ENCODE data around the gene ELAVL3. TPM values are rescaled to one million over a fixed set of nuclear protein-coding genes. Genes with fewer than 3 reads are reported as not detected.

ELAVL3 gene
- polyA plus RNA-seq, 1 of the 3 experiments (the other 2 are of a cell fraction) = 0.48 TPM

DNA sequence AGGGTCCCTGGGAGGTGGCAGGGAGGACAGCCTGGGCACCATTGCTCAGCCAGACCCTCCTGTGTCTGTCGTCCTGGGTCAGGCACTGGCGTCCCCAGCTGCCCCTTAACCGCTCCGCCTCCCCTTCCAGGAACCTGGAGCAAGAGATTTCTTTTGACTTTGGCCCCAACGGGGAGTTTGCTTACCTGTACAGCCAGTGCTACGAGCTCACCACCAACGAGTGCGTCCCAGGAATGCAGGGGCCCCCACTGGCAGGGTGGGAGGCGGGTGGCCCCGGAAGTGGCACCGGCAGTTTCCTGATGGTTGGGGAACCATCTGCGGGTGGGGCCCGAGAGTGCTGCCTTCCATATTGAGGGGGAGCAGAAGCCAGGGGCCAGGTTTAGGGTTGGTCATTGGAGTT lies 32.4 kb downstream of the ELAVL3 start:
- no peaks in the 10 kb centered on the region for H3K27me3 ChIP-seq (ENCODE audit: insufficient read depth)
- ChIA-PET POLR2A (interaction anchor here (0.6 to 1.7 kb wide), 3 partner anchors 22 to 73 kb away, joined by 3 to 7 read pairs (median 4); no protein-coding TSS in a partner anchor), CTCF (interaction anchor here (0.6 to 4.2 kb wide), 9 partner anchors 9 to 154 kb away, joined by 3 to 36 read pairs (median 6); partner anchors contain the start of gene EPOR)
- DNase-seq = peak; percentile 26
- no peaks in the 10 kb centered on the region for H3K4me1 ChIP-seq (ENCODE audit: control insufficient read depth in 1 of 2, insufficient read depth in 2 of 2, low read depth in 1 of 2, low read length in 1 of 2)
- no peak overlapping the region for H3K4me2 ChIP-seq
- no peaks in the 10 kb centered on the region for H3K79me2 ChIP-seq (ENCODE audit: insufficient read depth)
- H3F3A ChIP-seq (replicated peaks; ENCODE audit: insufficient read depth) = peaks cover 9% of the 10 kb centered on the region
- TF ChIP-seq RAD21 (IDR thresholded peaks at IDR 0.05; ENCODE audit: low read length) (no peak), NRF1 (IDR thresholded peaks at IDR 0.05; ENCODE audit: low read depth, low read length) (no peak)
- H3K9me3 ChIP-seq = no peaks in the 10 kb centered on the region
- no peak overlapping the region for H2AFZ ChIP-seq (ENCODE audit: low read depth)
- no peak overlapping the region for H3K27ac ChIP-seq (ENCODE audit: low read depth in 2 of 2, low read length in 1 of 2)
- WGBS (ENCODE audit: low lambda C conversion rate) = 91% methylated on average over 11 of the region's 13 CpGs
- H3K36me3 ChIP-seq (replicated peaks in 1 of 2; ENCODE audit: control insufficient read depth in 1 of 2, insufficient read depth in 2 of 2, low read length in 1 of 2) = peaks cover 14 to 38% of the 10 kb centered on the region in 2 experiments
- no peak overlapping the region for H3K9ac ChIP-seq
- H3K9me2 ChIP-seq = no peaks in the 10 kb centered on the region
- H3K4me3 ChIP-seq (ENCODE audit: low read depth in 2 of 2, low read length in 1 of 2) = no peak overlapping the region
- no peaks in the 10 kb centered on the region for H4K20me1 ChIP-seq (ENCODE audit: insufficient read depth)

DNA sequence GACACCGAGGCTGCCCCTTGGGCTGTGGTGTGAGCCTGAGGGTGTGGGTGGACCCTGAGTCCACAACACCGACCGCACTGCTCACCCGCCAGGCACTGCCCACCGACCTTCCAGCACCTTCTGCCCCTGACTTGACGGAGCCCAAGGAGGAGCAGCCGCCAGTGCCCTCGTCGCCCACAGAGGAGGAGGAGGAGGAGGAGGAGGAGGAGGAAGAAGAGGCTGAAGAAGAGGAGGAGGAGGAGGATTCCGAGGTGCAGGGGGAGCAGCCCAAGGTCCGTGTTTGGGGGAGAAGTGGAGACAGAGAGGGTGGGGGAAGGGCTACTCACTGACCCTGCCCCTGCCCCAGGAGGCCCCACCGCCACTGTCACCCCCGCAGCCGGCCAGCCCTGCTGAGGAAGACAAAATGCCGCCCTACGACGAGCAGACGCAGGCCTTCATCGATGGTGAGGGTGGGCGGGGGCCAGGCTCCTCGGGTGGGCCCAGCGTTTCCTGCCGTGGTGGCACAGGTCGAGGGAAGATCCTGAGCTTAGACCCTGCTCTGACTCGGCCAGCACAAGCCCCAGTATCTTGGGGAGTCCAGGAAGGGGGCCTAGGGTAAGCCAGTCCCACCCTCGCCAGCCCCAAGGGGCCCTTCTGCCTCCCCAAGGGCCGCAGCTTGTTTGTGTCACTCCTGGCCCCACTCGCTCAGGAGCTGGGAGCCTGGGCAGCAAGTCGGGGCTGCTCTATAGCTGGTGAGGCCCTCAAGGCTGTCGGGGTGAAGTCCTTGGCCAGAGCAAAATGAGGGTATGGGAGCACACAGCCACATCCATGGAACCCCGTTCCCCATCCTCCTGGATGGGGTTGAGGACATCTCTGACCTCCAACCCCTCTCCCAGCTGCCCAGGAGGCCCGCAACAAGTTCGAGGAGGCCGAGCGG lies 33.2 kb downstream of the ELAVL3 start:
- TF ChIP-seq EZH2phosphoT487 (IDR thresholded peaks at IDR 0.05; ENCODE audit: borderline replicate concordance, low read depth) = no peak
- no peak for TF ChIP-seq FOXM1 (IDR thresholded peaks at IDR 0.05; ENCODE audit: low read depth)
- no peak for TF ChIP-seq NRF1 (IDR thresholded peaks at IDR 0.05; ENCODE audit: low read depth, low read length)
- no peak for TF ChIP-seq RAD21 (IDR thresholded peaks at IDR 0.05; ENCODE audit: low read length)
- TF ChIP-seq USF1 (IDR thresholded peaks at IDR 0.05; ENCODE audit: borderline replicate concordance, low read depth) = no peak
- DNase-seq = peak; percentile 27
- POLR2A ChIA-PET = interaction anchor here (0.6 to 1.7 kb wide), 2 partner anchors 23 to 35 kb away, joined by 4 to 7 read pairs; no protein-coding TSS in a partner anchor
- Histone ChIP-seq H3K4me1 (ENCODE audit: control insufficient read depth in 1 of 2, insufficient read depth in 2 of 2, low read depth in 1 of 2, low read length in 1 of 2) (no peaks in the 10 kb centered on the region), H4K20me1 (ENCODE audit: insufficient read depth) (no peaks in the 10 kb centered on the region), H2AFZ (ENCODE audit: low read depth) (no peak overlapping the region), H3K4me2 (no peak overlapping the region), H3K9ac (no peak overlapping the region), H3K4me3 (ENCODE audit: low read depth in 2 of 2, low read length in 1 of 2) (no peak overlapping the region), H3F3A (replicated peaks; ENCODE audit: insufficient read depth) (peaks cover 9% of the 10 kb centered on the region), H3K27me3 (ENCODE audit: insufficient read depth) (no peaks in the 10 kb centered on the region), H3K9me2 (no peaks in the 10 kb centered on the region), H3K27ac (ENCODE audit: low read depth in 2 of 2, low read length in 1 of 2) (no peak overlapping the region), H3K9me3 (no peaks in the 10 kb centered on the region), H3K36me3 (replicated peaks in 1 of 2; ENCODE audit: control insufficient read depth in 1 of 2, insufficient read depth in 2 of 2, low read length in 1 of 2) (peaks cover 16 to 38% of the 10 kb centered on the region in 2 experiments), H3K79me2 (ENCODE audit: insufficient read depth) (0 out of 2 replicates have a peak, but pooled peaks cover under 1% of the 10 kb centered on the region)
- CTCF ChIA-PET = interaction anchor here (0.6 to 4.2 kb wide), 17 partner anchors 10 to 217 kb away, joined by 3 to 36 read pairs (median 5); partner anchors contain the start of genes EPOR and ODAD3
- WGBS (ENCODE audit: low lambda C conversion rate) = 91% methylated on average over 27 of the region's 35 CpGs

DNA sequence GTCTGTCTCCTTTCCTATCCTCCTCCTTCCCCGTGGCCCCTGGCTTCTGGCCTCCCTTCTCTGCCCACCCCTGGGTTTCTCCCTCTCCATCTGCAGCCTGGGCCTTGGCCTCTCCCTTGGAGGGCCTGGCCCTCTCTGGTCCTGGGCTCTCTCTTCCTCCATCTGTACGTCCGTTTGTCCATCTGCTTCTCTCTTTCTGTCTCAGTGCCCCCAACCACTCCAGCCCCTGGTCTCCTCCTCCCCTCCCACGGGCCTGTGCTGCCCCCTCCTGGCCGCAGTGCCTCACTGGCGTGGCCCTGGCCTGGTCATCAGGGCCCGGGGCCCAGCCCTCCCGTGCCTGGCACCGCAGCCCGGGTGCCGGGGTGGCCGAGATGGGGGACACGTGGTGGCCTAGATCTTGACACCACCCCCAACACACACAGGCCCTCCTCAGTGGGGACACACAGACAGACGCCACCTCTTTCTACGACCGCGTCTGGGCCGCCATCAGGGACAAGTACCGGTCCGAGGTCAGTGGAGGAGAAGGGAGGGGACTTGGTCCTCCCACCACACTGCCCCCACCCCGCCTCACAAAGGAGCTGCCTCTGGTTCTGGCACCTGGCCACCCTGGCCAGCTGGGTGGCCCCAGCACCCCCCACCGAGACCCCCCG lies 34.1 kb downstream of the ELAVL3 start:
- WGBS (ENCODE audit: low lambda C conversion rate) = 60% methylated on average over 13 of the region's 23 CpGs
- Histone ChIP-seq H3K9me3 (no peaks in the 10 kb centered on the region), H3F3A (replicated peaks; ENCODE audit: insufficient read depth) (peaks cover 9% of the 10 kb centered on the region), H3K79me2 (ENCODE audit: insufficient read depth) (0 out of 2 replicates have a peak, but pooled peaks cover 4% of the 10 kb centered on the region), H3K4me3 (ENCODE audit: low read depth in 2 of 2, low read length in 1 of 2) (no peak overlapping the region; a peak in 1 of 4 replicates), H3K9ac (no peak overlapping the region), H3K4me2 (no peak overlapping the region), H4K20me1 (ENCODE audit: insufficient read depth) (no peaks in the 10 kb centered on the region), H3K36me3 (replicated peaks in 1 of 2; ENCODE audit: control insufficient read depth in 1 of 2, insufficient read depth in 2 of 2, low read length in 1 of 2) (peaks cover 18 to 43% of the 10 kb centered on the region in 2 experiments), H3K27ac (ENCODE audit: low read depth in 2 of 2, low read length in 1 of 2) (no peak overlapping the region), H3K27me3 (ENCODE audit: insufficient read depth) (no peaks in the 10 kb centered on the region), H3K4me1 (ENCODE audit: control insufficient read depth in 1 of 2, insufficient read depth in 2 of 2, low read depth in 1 of 2, low read length in 1 of 2) (no peaks in the 10 kb centered on the region), H3K9me2 (no peaks in the 10 kb centered on the region), H2AFZ (ENCODE audit: low read depth) (no peak overlapping the region)
- POLR2A ChIA-PET = interaction anchor here (1.3 kb wide), 1 partner anchor 12 kb away, joined by 4 read pairs; the partner anchor contains the start of genes ODAD3 and PRKCSH
- TF ChIP-seq, protein P1, sequence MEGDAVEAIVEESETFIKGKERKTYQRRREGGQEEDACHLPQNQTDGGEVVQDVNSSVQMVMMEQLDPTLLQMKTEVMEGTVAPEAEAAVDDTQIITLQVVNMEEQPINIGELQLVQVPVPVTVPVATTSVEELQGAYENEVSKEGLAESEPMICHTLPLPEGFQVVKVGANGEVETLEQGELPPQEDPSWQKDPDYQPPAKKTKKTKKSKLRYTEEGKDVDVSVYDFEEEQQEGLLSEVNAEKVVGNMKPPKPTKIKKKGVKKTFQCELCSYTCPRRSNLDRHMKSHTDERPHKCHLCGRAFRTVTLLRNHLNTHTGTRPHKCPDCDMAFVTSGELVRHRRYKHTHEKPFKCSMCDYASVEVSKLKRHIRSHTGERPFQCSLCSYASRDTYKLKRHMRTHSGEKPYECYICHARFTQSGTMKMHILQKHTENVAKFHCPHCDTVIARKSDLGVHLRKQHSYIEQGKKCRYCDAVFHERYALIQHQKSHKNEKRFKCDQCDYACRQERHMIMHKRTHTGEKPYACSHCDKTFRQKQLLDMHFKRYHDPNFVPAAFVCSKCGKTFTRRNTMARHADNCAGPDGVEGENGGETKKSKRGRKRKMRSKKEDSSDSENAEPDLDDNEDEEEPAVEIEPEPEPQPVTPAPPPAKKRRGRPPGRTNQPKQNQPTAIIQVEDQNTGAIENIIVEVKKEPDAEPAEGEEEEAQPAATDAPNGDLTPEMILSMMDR (IDR thresholded peaks at IDR 0.05) = peak; percentile 85
- TF ChIP-seq SMC3 (IDR thresholded peaks at IDR 0.05; ENCODE audit: low read depth, low read length) (peak; percentile 62), NRF1 (IDR thresholded peaks at IDR 0.05; ENCODE audit: low read depth, low read length) (no peak), MEF2A (IDR thresholded peaks at IDR 0.05; ENCODE audit: borderline replicate concordance, low read depth) (no peak), RAD21 (IDR thresholded peaks at IDR 0.05; ENCODE audit: low read length) (peak; percentile 81)
- CTCF ChIA-PET = interaction anchor here (0.6 to 4.2 kb wide), 21 partner anchors 11 to 216 kb away, joined by 3 to 36 read pairs (median 5); partner anchors contain the start of genes EPOR and TSPAN16
- peak; percentile 97 for DNase-seq

Data from SK-N-SH (cell line).